SK-N-SH (cell line): ENCODE results near the gene DNAH9. TPM values are rescaled to one million over a fixed set of nuclear protein-coding genes. Genes with fewer than 3 reads are reported as not detected.

Source experiments
- CTCF ChIA-PET: fragments of 300-600, 350-600 bp; formaldehyde crosslinking; extraction: SDS; loops from one replicate; lab custom pipeline; 2021; lab: Yijun Ruan, JAX
- POLR2A ChIA-PET: fragments of 350-600 bp; sonication (Branson Sonifier 250); formaldehyde crosslinking; extraction: SDS; loops from one replicate; lab custom pipeline; 2020; ENCODE audit warnings: antibody characterized with exemption, inconsistent platforms; lab: Yijun Ruan, JAX
- DNase-seq: peaks from one replicate; pipeline ENCODE4 v3.0.0; 2012
- H2AFZ ChIP-seq: fragments of 200-600 bp; sonication (generic); 2 replicates; pipeline ENCODE4 v1.8.1; 2016; ENCODE audit warnings: antibody characterized with exemption, mild to moderate bottlenecking, low read depth
- H3F3A ChIP-seq: fragments of 200-600 bp; sonication (generic); replicated peaks from 2 replicates; pipeline ENCODE3; 2016; ENCODE audit warnings: antibody characterized with exemption, mild to moderate bottlenecking; ENCODE audit not compliant: insufficient read depth
- H3K27ac ChIP-seq, 2 experiments: fragments of 200-500 bp in 1 of 2; fragments of 200-600 bp in 1 of 2; sonication (Bioruptor generic) in 1 of 2; sonication (generic), shearing (Covaris generic) in 1 of 2; 2 replicates each; pipeline versions ENCODE4 v1.5.1 to v1.6.1; 2014 to 2016; ENCODE audit warnings: low read depth in 2 of 2, inconsistent platforms in 1 of 2, low read length in 1 of 2, mild to moderate bottlenecking in 1 of 2, mixed read lengths in 1 of 2
- H3K27me3 ChIP-seq: fragments of 200-600 bp; sonication (generic), shearing (Covaris generic); 2 replicates; pipeline ENCODE4 v1.6.1; 2016; ENCODE audit warnings: mixed run types; ENCODE audit not compliant: insufficient read depth
- H3K36me3 ChIP-seq, 2 experiments: fragments of 200-500 bp in 1 of 2; fragments of 200-600 bp in 1 of 2; sonication (Bioruptor generic) in 1 of 2; sonication (generic) in 1 of 2; replicated peaks in 1 of 2; 2 replicates each; pipeline versions ENCODE3 to v1.5.1; 2014 to 2016; ENCODE audit warnings: low read length in 1 of 2, mild to moderate bottlenecking in 1 of 2; ENCODE audit not compliant: insufficient read depth in 2 of 2, control insufficient read depth in 1 of 2
- H3K4me1 ChIP-seq, 2 experiments: fragments of 200-500 bp in 1 of 2; fragments of 200-600 bp in 1 of 2; sonication (Bioruptor generic) in 1 of 2; sonication (generic), shearing (Covaris generic) in 1 of 2; 2 replicates each; pipeline versions ENCODE4 v1.5.1 to v1.6.1; 2014 to 2016; ENCODE audit warnings: low read depth in 1 of 2, low read length in 1 of 2, mixed run types in 1 of 2; ENCODE audit not compliant: insufficient read depth in 2 of 2, control insufficient read depth in 1 of 2
- H3K4me2 ChIP-seq: fragments of 200-600 bp; sonication (generic), shearing (Covaris generic); 2 replicates; pipeline ENCODE4 v1.6.1; 2017; ENCODE audit warnings: mixed run types
- H3K4me3 ChIP-seq, 2 experiments: fragments of 200-500 bp in 1 of 2; fragments of 200-600 bp in 1 of 2; sonication (Bioruptor generic) in 1 of 2; sonication (generic), shearing (Covaris generic) in 1 of 2; 2 replicates each; pipeline versions ENCODE4 v1.5.1 to v1.8.1; 2014 to 2016; ENCODE audit warnings: low read depth in 2 of 2, inconsistent platforms in 1 of 2, low read length in 1 of 2, mild to moderate bottlenecking in 1 of 2, mixed read lengths in 1 of 2, moderate library complexity in 1 of 2
- H3K79me2 ChIP-seq: fragments of 200-600 bp; sonication (generic); 2 replicates; pipeline ENCODE4 v1.8.1; 2017; ENCODE audit warnings: mild to moderate bottlenecking; ENCODE audit not compliant: insufficient read depth
- H3K9ac ChIP-seq: fragments of 200-600 bp; sonication (generic); 2 replicates; pipeline ENCODE4 v1.6.1; 2017; ENCODE audit warnings: mixed run types
- H3K9me2 ChIP-seq: fragments of 200-600 bp; sonication (generic); 2 replicates; pipeline ENCODE4 v1.6.1; 2017; ENCODE audit warnings: mixed run types
- H3K9me3 ChIP-seq: fragments of 200-600 bp; sonication (generic); 2 replicates; pipeline ENCODE4 v1.6.1; 2017; ENCODE audit warnings: mixed run types, mild to moderate bottlenecking, moderate library complexity
- H4K20me1 ChIP-seq: fragments of 200-600 bp; sonication (generic); 2 replicates; pipeline ENCODE4 v1.6.1; 2017; ENCODE audit warnings: mild to moderate bottlenecking, mixed run types; ENCODE audit not compliant: insufficient read depth
- CTCF ChIP-seq: fragments of 200-600 bp; sonication (generic); IDR thresholded peaks from 2 replicates; pipeline ENCODE4 v1.6.1; 2017; ENCODE audit warnings: antibody characterized with exemption, mild to moderate bottlenecking, moderate library complexity
- ELF1 ChIP-seq: IDR thresholded peaks from 2 replicates; pipeline ENCODE4 v1.4.0; 2012
- EZH2phosphoT487 ChIP-seq: fragments of 200-600 bp; sonication (generic); IDR thresholded peaks from 2 replicates; pipeline ENCODE4 v1.6.1; 2017; ENCODE audit warnings: low read depth, mixed run types, mild to moderate bottlenecking, antibody characterized with exemption, moderate library complexity, borderline replicate concordance
- FOXJ3 ChIP-seq: sonication (generic); formaldehyde crosslinking; IDR thresholded peaks from 2 replicates; pipeline ENCODE4 v1.5.1; 2020; ENCODE audit warnings: mild to moderate bottlenecking, missing genetic modification reagents
- GABPA ChIP-seq: IDR thresholded peaks from 2 replicates; pipeline ENCODE4 v1.4.0; 2012; ENCODE audit warnings: low read depth, mild to moderate bottlenecking
- GATA2 ChIP-seq: sonication (generic); formaldehyde crosslinking; IDR thresholded peaks from 2 replicates; pipeline ENCODE4 v1.5.0; 2020; ENCODE audit warnings: mild to moderate bottlenecking, missing genetic modification reagents
- MXI1 ChIP-seq: IDR thresholded peaks from 2 replicates; pipeline ENCODE4 v1.6.1; 2012; ENCODE audit warnings: mild to moderate bottlenecking, low read depth, low read length, improper control_type of control experiment
- NFIC ChIP-seq: IDR thresholded peaks from 2 replicates; pipeline ENCODE4 v1.4.0; 2012; ENCODE audit warnings: borderline replicate concordance
- NRF1 ChIP-seq: IDR thresholded peaks from 2 replicates; pipeline ENCODE4 v1.6.1; 2012; ENCODE audit warnings: low read depth, mild to moderate bottlenecking, low read length
- RAD21 ChIP-seq: IDR thresholded peaks from 2 replicates; pipeline ENCODE4 v1.6.1; 2012; ENCODE audit warnings: mild to moderate bottlenecking, low read length
- RCOR1 ChIP-seq: fragments of 150-350 bp; IDR thresholded peaks from 2 replicates; pipeline ENCODE4 v1.6.1; 2017; ENCODE audit warnings: antibody characterized with exemption, low read length
- REST ChIP-seq: IDR thresholded peaks from 2 replicates; pipeline ENCODE4 v1.6.1; 2012; ENCODE audit warnings: mild to moderate bottlenecking, low read depth, low read length, moderate library complexity
- RFX5 ChIP-seq: IDR thresholded peaks from 2 replicates; pipeline ENCODE4 v1.6.1; 2012; ENCODE audit warnings: mild to moderate bottlenecking, improper control_type of control experiment, low read length
- SIN3A ChIP-seq: IDR thresholded peaks from 2 replicates; pipeline ENCODE4 v1.6.1; 2012; ENCODE audit warnings: low read depth, mild to moderate bottlenecking, low read length, moderate library complexity, borderline replicate concordance
- TEAD4 ChIP-seq: IDR thresholded peaks from 2 replicates; pipeline ENCODE4 v1.4.0; 2012; ENCODE audit warnings: mild to moderate bottlenecking, borderline replicate concordance; ENCODE audit not compliant: insufficient read depth
- USF1 ChIP-seq: IDR thresholded peaks from 2 replicates; pipeline ENCODE4 v1.4.0; 2012; ENCODE audit warnings: low read depth, borderline replicate concordance
- WGBS: methylation state at CpG from one replicate; pipeline ENCODE4 v1.1.6; 2017; ENCODE audit warnings: low lambda C conversion rate; 5-methylcytosine and 5-hydroxymethylcytosine counted together
- polyA plus RNA-seq, 3 experiments: library from polyadenylated mRNA; depleted of rRNA; stranded (reverse); fragments of >200 nt; gene quantifications; 2 replicates each; pipeline ENCODE4 v1.2.3, GENCODE V29; 2012
- TF ChIP-seq, protein P1 (sequence below): fragments of 150-350 bp; IDR thresholded peaks from 2 replicates; pipeline ENCODE4 v1.6.1; 2017; ENCODE audit warnings: antibody characterized with exemption, low read length, low read depth, borderline replicate concordance

The DNAH9 gene
- polyA plus RNA-seq, 1 of the 3 experiments (the other 2 are of a cell fraction): not detected

- no peak for TF ChIP-seq CTCF
- no peak for TF ChIP-seq GABPA
- TF ChIP-seq NFIC: no peak
- no peak for TF ChIP-seq USF1
- TF ChIP-seq, all 33 proteins: peak for 0
Measured at GRCh38 chr17:11814655-11815262, 216.5 kb downstream of the DNAH9 start (continued).

- H3K4me1 ChIP-seq: no peaks in the 10 kb centered on the region
- no peaks in the 10 kb centered on the region for H3K9me2 ChIP-seq
- H3K27ac ChIP-seq: no peak overlapping the region
- H4K20me1 ChIP-seq: no peaks in the 10 kb centered on the region
- ChIA-PET POLR2A (no interaction called here), CTCF (no interaction called here)
- no peaks in the 10 kb centered on the region for H3K36me3 ChIP-seq
- H2AFZ ChIP-seq: no peak overlapping the region
- TF ChIP-seq NRF1 (no peak), ELF1 (no peak), USF1 (no peak), FOXJ3 (CRISPR knock-in tag) (no peak), EZH2phosphoT487 (no peak), RFX5 (no peak), NFIC (no peak), TEAD4 (no peak), REST (no peak), GABPA (no peak), SIN3A (no peak), RAD21 (no peak), GATA2 (CRISPR knock-in tag) (no peak), MXI1 (no peak), RCOR1 (no peak)
- TF ChIP-seq, protein P1, sequence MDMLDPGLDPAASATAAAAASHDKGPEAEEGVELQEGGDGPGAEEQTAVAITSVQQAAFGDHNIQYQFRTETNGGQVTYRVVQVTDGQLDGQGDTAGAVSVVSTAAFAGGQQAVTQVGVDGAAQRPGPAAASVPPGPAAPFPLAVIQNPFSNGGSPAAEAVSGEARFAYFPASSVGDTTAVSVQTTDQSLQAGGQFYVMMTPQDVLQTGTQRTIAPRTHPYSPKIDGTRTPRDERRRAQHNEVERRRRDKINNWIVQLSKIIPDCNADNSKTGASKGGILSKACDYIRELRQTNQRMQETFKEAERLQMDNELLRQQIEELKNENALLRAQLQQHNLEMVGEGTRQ: no peak
- no peak overlapping the region for H3K4me3 ChIP-seq
- no peak for DNase-seq
- H3F3A ChIP-seq: no peaks in the 10 kb centered on the region
- WGBS: 15% methylated on average over 2 of the region's 2 CpGs
- no peak overlapping the region for H3K9ac ChIP-seq
- H3K4me2 ChIP-seq: no peak overlapping the region
- no peaks in the 10 kb centered on the region for H3K27me3 ChIP-seq
- H3K9me3 ChIP-seq: no peaks in the 10 kb centered on the region
- no peaks in the 10 kb centered on the region for H3K79me2 ChIP-seq
Measured at GRCh38 chr17:11816409-11816808, 218.1 kb downstream of the DNAH9 start.
